ENCODE data around the gene DENND5B.

DNA sequence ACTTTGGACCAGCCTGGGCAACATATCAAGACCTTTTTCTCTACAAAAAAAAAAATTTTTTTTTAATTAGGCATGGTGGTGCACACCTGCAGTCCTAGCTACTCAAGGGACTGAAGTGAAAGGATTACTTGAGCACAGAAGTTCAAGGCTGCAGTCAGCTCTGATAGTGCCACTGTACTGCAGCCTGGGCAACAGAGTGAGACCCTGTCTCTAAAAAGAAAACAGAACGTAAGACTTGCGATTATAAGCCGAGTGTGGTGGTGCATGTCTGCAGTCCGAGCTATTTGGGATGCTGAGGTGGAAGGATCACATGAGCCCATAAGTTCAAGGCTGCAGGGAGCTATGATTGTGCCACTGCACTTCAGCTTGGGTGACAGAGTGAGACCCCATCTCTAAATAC is 76.0 kb downstream of the DENND5B start:
- TF ChIP-seq, protein P1, sequence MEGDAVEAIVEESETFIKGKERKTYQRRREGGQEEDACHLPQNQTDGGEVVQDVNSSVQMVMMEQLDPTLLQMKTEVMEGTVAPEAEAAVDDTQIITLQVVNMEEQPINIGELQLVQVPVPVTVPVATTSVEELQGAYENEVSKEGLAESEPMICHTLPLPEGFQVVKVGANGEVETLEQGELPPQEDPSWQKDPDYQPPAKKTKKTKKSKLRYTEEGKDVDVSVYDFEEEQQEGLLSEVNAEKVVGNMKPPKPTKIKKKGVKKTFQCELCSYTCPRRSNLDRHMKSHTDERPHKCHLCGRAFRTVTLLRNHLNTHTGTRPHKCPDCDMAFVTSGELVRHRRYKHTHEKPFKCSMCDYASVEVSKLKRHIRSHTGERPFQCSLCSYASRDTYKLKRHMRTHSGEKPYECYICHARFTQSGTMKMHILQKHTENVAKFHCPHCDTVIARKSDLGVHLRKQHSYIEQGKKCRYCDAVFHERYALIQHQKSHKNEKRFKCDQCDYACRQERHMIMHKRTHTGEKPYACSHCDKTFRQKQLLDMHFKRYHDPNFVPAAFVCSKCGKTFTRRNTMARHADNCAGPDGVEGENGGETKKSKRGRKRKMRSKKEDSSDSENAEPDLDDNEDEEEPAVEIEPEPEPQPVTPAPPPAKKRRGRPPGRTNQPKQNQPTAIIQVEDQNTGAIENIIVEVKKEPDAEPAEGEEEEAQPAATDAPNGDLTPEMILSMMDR (IDR thresholded peaks at IDR 0.05), result no peak
- TF ChIP-seq POLR2A (IDR thresholded peaks at IDR 0.05), result no peak

Measured in Peyer's patch (tissue), 4 donors.